H1 (cell line): Measurements from ENCODE around the gene SEMG2. TPM values are rescaled to one million over a fixed set of nuclear protein-coding genes. Genes with fewer than 3 reads are reported as not detected.

Source experiments
- CTCF ChIA-PET: fragments of 300-600 bp; sonication (Branson Sonifier 250); formaldehyde crosslinking; loops from one replicate; lab custom pipeline; 2021; ENCODE audit not compliant: partially characterized antibody; lab: Charles Lee
- POLR2A ChIA-PET: fragments of 300-600 bp; sonication (Branson Sonifier 250); formaldehyde crosslinking; loops from one replicate; lab custom pipeline; 2021; ENCODE audit warnings: inconsistent platforms; ENCODE audit not compliant: partially characterized antibody; lab: Charles Lee
- DNase-seq, 2 experiments: peaks; one replicate each; pipeline versions ENCODE4 v3.0.0 to v3.0.0-alpha.2; 2010 to 2022; ENCODE audit warnings: low spot score in 2 of 2, low read depth in 1 of 2, mixed read lengths in 1 of 2
- FAIRE-seq: peaks from 2 replicates; lab custom pipeline; 2011; peaks lifted over from hg19 to GRCh38; lab: Jason Lieb, UNC
- H2AFZ ChIP-seq: 2 replicates; pipeline ENCODE4 v1.8.1; 2012; ENCODE audit warnings: low read length, inconsistent platforms
- H2AK5ac ChIP-seq: 2 replicates; pipeline ENCODE4 v1.6.1; 2013; ENCODE audit warnings: low read depth, low read length
- H2BK120ac ChIP-seq: replicated peaks from 2 replicates; pipeline ENCODE3; 2013; ENCODE audit warnings: low read depth, low read length, inconsistent platforms
- H2BK12ac ChIP-seq: 2 replicates; pipeline ENCODE4 v1.6.1; 2013; ENCODE audit warnings: low read depth, low read length
- H2BK15ac ChIP-seq: 2 replicates; pipeline ENCODE4 v1.6.1; 2013; ENCODE audit warnings: low read length
- H2BK20ac ChIP-seq: 2 replicates; pipeline ENCODE4 v1.6.1; 2013; ENCODE audit warnings: low read length
- H2BK5ac ChIP-seq: 2 replicates; pipeline ENCODE4 v1.6.1; 2013; ENCODE audit warnings: low read depth, low read length
- H3K14ac ChIP-seq: 2 replicates; pipeline ENCODE4 v1.6.1; 2013; ENCODE audit warnings: inconsistent platforms; ENCODE audit not compliant: insufficient read length
- H3K18ac ChIP-seq: 2 replicates; pipeline ENCODE4 v1.6.1; 2013; ENCODE audit warnings: low read length; ENCODE audit errors: extremely low read depth
- H3K23ac ChIP-seq: 2 replicates; pipeline ENCODE4 v1.6.1; 2013; ENCODE audit warnings: inconsistent platforms; ENCODE audit not compliant: insufficient read length
- H3K23me2 ChIP-seq: 2 replicates; pipeline ENCODE4 v1.6.1; 2013; ENCODE audit warnings: low read depth, low read length
- H3K27ac ChIP-seq: 2 replicates; pipeline ENCODE4 v1.6.1; 2011; ENCODE audit warnings: low read depth, low read length, inconsistent platforms
- H3K27me3 ChIP-seq, 4 experiments: replicated peaks in 1 of 4; 1 replicate in 1 of 4; 2 replicates in 3 of 4; pipeline versions ENCODE4 v1.6.1 to v1.8.1; 2011 to 2013; ENCODE audit warnings: low read length in 3 of 4, mild to moderate bottlenecking in 3 of 4, inconsistent platforms in 2 of 4, mixed read lengths in 2 of 4, moderate library complexity in 1 of 4; ENCODE audit not compliant: control insufficient read depth in 3 of 4, insufficient read depth in 3 of 4; ENCODE audit errors: extremely low read depth in 1 of 4
- H3K36me3 ChIP-seq, 4 experiments: 2 replicates each; pipeline versions ENCODE4 v1.6.1 to v1.8.1; 2011 to 2013; ENCODE audit warnings: mild to moderate bottlenecking in 4 of 4, low read length in 3 of 4, moderate library complexity in 2 of 4, control low read depth in 1 of 4, inconsistent platforms in 1 of 4; ENCODE audit not compliant: insufficient read depth in 4 of 4, control insufficient read depth in 2 of 4
- H3K4ac ChIP-seq: replicated peaks from 2 replicates; pipeline ENCODE3; 2013; ENCODE audit warnings: low read length, low read depth, mixed read lengths, inconsistent platforms; ENCODE audit not compliant: insufficient read length
- H3K4me1 ChIP-seq, 4 experiments: replicated peaks in 1 of 4; 1 replicate in 1 of 4; 2 replicates in 3 of 4; pipeline versions ENCODE4 v1.6.1 to v1.8.1; 2011 to 2013; ENCODE audit warnings: low read length in 3 of 4, inconsistent platforms in 2 of 4, mixed read lengths in 1 of 4; ENCODE audit not compliant: insufficient read depth in 4 of 4, control insufficient read depth in 3 of 4
- H3K4me2 ChIP-seq, 2 experiments: 2 replicates each; pipeline versions ENCODE4 v1.6.1 to v1.8.1; 2011 to 2013; ENCODE audit warnings: low read depth in 2 of 2, low read length in 2 of 2, control low read depth in 1 of 2, inconsistent platforms in 1 of 2, mild to moderate bottlenecking in 1 of 2; ENCODE audit not compliant: insufficient read depth in 1 of 2
- H3K4me3 ChIP-seq, 4 experiments: fragments of 200-600, 300-600 bp in 1 of 4; sonication (generic), shearing (Covaris generic), sonication (Bioruptor Twin) in 1 of 4; 2 replicates each; pipeline versions ENCODE4 v1.5.1 to v1.8.1; 2011 to 2016; ENCODE audit warnings: low read length in 4 of 4, low read depth in 3 of 4, control low read depth in 2 of 4, inconsistent platforms in 2 of 4, mild to moderate bottlenecking in 2 of 4, mixed read lengths in 1 of 4, moderate library complexity in 1 of 4; ENCODE audit not compliant: insufficient read depth in 2 of 4; ENCODE audit errors: extremely low read depth in 1 of 4
- H3K56ac ChIP-seq: replicated peaks from 2 replicates; pipeline ENCODE3; 2013; ENCODE audit warnings: low read depth, mild to moderate bottlenecking, mixed read lengths, low read length, inconsistent platforms; ENCODE audit not compliant: insufficient read length
- H3K79me1 ChIP-seq: 2 replicates; pipeline ENCODE4 v1.6.1; 2013; ENCODE audit warnings: low read depth, low read length, control low read depth
- H3K79me2 ChIP-seq, 2 experiments: 2 replicates each; pipeline versions ENCODE4 v1.6.1 to v1.8.1; 2012 to 2013; ENCODE audit warnings: low read length in 2 of 2, mild to moderate bottlenecking in 2 of 2, inconsistent platforms in 1 of 2; ENCODE audit not compliant: insufficient read depth in 2 of 2, control insufficient read depth in 1 of 2
- H3K9ac ChIP-seq, 4 experiments: replicated peaks in 1 of 4; 1 replicate in 1 of 4; 2 replicates in 3 of 4; pipeline versions ENCODE4 v1.6.1 to v1.8.1; 2011 to 2013; ENCODE audit warnings: low read depth in 3 of 4, low read length in 3 of 4, control low read depth in 2 of 4, mild to moderate bottlenecking in 2 of 4, moderate library complexity in 2 of 4, inconsistent platforms in 1 of 4; ENCODE audit errors: extremely low read depth in 1 of 4
- H3K9me3 ChIP-seq, 2 experiments: 2 replicates each; pipeline versions ENCODE4 v1.6.1 to v1.8.1; 2012 to 2013; ENCODE audit warnings: mild to moderate bottlenecking in 2 of 2, moderate library complexity in 2 of 2, control low read depth in 1 of 2, inconsistent platforms in 1 of 2, low read depth in 1 of 2, low read length in 1 of 2, mixed read lengths in 1 of 2; ENCODE audit not compliant: insufficient read depth in 2 of 2
- H4K20me1 ChIP-seq, 2 experiments: replicated peaks in 1 of 2; 2 replicates each; pipeline versions ENCODE3 to v1.8.1; 2011 to 2013; ENCODE audit warnings: inconsistent platforms in 2 of 2, low read length in 2 of 2, mild to moderate bottlenecking in 1 of 2; ENCODE audit not compliant: insufficient read depth in 2 of 2, control insufficient read depth in 1 of 2
- H4K5ac ChIP-seq: 2 replicates; pipeline ENCODE4 v1.6.1; 2013; ENCODE audit warnings: low read length, low read depth, mixed read lengths, inconsistent platforms; ENCODE audit not compliant: insufficient read length
- H4K8ac ChIP-seq: 2 replicates; pipeline ENCODE4 v1.8.0; 2013; ENCODE audit warnings: mild to moderate bottlenecking, moderate library complexity, low read length, inconsistent platforms; ENCODE audit not compliant: insufficient read depth; ENCODE audit errors: extremely low read depth
- H4K91ac ChIP-seq: replicated peaks from 2 replicates; pipeline ENCODE3; 2013; ENCODE audit warnings: low read length, mixed read lengths, inconsistent platforms; ENCODE audit not compliant: insufficient read length
- EGR1 ChIP-seq: IDR thresholded peaks from 2 replicates; pipeline ENCODE4 v1.6.1; 2011; ENCODE audit warnings: low read depth, low read length, borderline replicate concordance
- EZH2 ChIP-seq: fragments of 200-600 bp; sonication (generic); IDR thresholded peaks from 2 replicates; pipeline ENCODE4 v1.7.1; 2012; ENCODE audit warnings: low read depth, mild to moderate bottlenecking, moderate library complexity, low read length, inconsistent platforms; ENCODE audit not compliant: severe bottlenecking
- KDM1A ChIP-seq: fragments of 200-600, 300-600 bp; sonication (generic); IDR thresholded peaks from 2 replicates; pipeline ENCODE4 v1.7.1; 2016; ENCODE audit warnings: mild to moderate bottlenecking, low read length, borderline replicate concordance
- RBBP5 ChIP-seq: IDR thresholded peaks from 2 replicates; pipeline ENCODE4 v1.7.1; 2012; ENCODE audit warnings: low read depth, mild to moderate bottlenecking, inconsistent platforms, low read length, moderate library complexity, borderline replicate concordance
- WGBS, 2 experiments: shearing (Covaris generic) in 1 of 2; methylation state at CpG; one replicate each; pipeline versions ENCODE4 v1.1.6 to v1.1.7; 2013 to 2015; ENCODE audit warnings: low lambda C conversion rate in 2 of 2, mixed read lengths in 2 of 2, inconsistent platforms in 1 of 2, low coverage in 1 of 2, missing lambda C conversion rate in 1 of 2; ENCODE audit not compliant: insufficient replicate concordance in 2 of 2, insufficient coverage in 1 of 2, insufficient read length in 1 of 2; ENCODE audit errors: extremely low coverage in 1 of 2, missing lambda C conversion rate in 1 of 2; 5-methylcytosine and 5-hydroxymethylcytosine counted together
- polyA plus RNA-seq, 7 experiments: library from polyadenylated mRNA; depleted of rRNA in 3 of 7; stranded (reverse) in 5 of 7; unstranded in 2 of 7; fragments of >200 nt in 5 of 7; fragments of 200-250 nt in 2 of 7; gene quantifications; 1 replicate in 5 of 7; 2 replicates in 1 of 7; 4 replicates in 1 of 7; pipeline versions ENCODE4 v1.2.1 to v1.2.3, GENCODE V29; 2011 to 2013; ENCODE audit warnings: missing spikeins in 2 of 7, mixed read lengths in 2 of 7
- total RNA-seq: library from RNA; stranded (reverse); fragmentation: NEBNext Ultra II Directional; extraction: Animal tissue kit (Norgen Biotek cat#: 25700); gene quantifications from 2 replicates; pipeline ENCODE4 v1.2.1, GENCODE V29; 2021

SEMG2 gene
- total and polyA plus RNA-seq, 2 of the 8 experiments (the other 6 are each of a cell fraction or from before 2014, with no cell fraction given), result not detected

DNA sequence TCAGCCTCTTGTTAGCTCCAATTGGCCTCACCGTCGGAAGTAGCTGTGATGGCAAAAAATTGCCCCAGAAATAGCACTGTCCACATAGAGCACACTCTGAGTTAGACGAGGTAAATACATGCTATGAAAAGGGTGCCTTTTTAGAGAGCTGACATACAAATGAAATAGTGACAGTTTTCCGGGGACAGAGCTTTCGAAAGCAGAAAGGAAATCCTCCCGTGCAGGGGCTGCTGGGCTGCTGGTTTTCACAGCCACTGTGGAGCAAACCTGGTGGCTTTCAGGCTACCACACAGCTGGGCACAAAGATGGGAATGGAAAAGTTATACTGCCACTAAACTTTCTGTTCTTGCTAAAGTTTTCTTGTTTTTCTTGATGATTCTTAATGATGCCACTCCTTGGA is 24.9 kb downstream of the SEMG2 start:
- no peak for DNase-seq
- Histone ChIP-seq H4K91ac (no peak overlapping the region), H3K4me2 (no peak overlapping the region)
- TF ChIP-seq KDM1A, result no peak
- TF ChIP-seq RBBP5, result no peak
- TF ChIP-seq EZH2, result no peak
- no peak for TF ChIP-seq EGR1

More for the DNA sequence above, 24.9 kb downstream of the SEMG2 start:
- Histone ChIP-seq H2AFZ (no peak overlapping the region), H3K18ac (no peak overlapping the region), H3K4me3 (no peak overlapping the region), H2AK5ac (no peak overlapping the region), H3K14ac (no peak overlapping the region), H4K20me1 (no peaks in the 10 kb centered on the region), H4K5ac (no peak overlapping the region), H3K4ac (no peak overlapping the region), H3K4me1 (no peaks in the 10 kb centered on the region), H3K23me2 (no peaks in the 10 kb centered on the region), H3K27ac (no peak overlapping the region), H2BK20ac (no peak overlapping the region), H3K9ac (no peak overlapping the region), H2BK120ac (no peak overlapping the region), H4K8ac (no peak overlapping the region), H2BK5ac (no peak overlapping the region), H3K23ac (no peak overlapping the region), H3K56ac (no peak overlapping the region), H3K36me3 (no peaks in the 10 kb centered on the region), H3K27me3 (no peaks in the 10 kb centered on the region; a peak in 1 of 7 replicates), H3K9me3 (no peaks in the 10 kb centered on the region), H2BK15ac (no peak overlapping the region), H2BK12ac (no peak overlapping the region), H3K79me2 (no peaks in the 10 kb centered on the region), H3K79me1 (no peaks in the 10 kb centered on the region)
- ChIA-PET POLR2A (no interaction called here), CTCF (interaction anchor here (1.4 to 2.3 kb wide), 3 partner anchors 9 to 47 kb away, joined by 5 to 16 read pairs (median 8); no protein-coding TSS in a partner anchor)
- 77% methylated on average over 6 of the region's 6 CpGs; no CpG with 5 or more reads in 1 of the 2 experiments for WGBS, 2 experiments
- no peak for FAIRE-seq
